K562 (cell line): ENCODE data around the gene RPL15. TPM values are rescaled to one million over a fixed set of nuclear protein-coding genes. Genes with fewer than 3 reads are reported as not detected.

ENCODE experiments used
- ATAC-seq: fragments of 200-7000 bp; cut with Tn5 transposase; 3 replicates; pipeline ENCODE4 v1.9.1; 2020; ENCODE audit warnings: moderate library complexity
- BruUV-seq: library from RNA; stranded (reverse); fragments of 400-500 nt; replicated peaks from 2 replicates; lab custom pipeline; 2021; lab: Mats Ljungman, UMichigan
- CTCF ChIA-PET: fragments of 300-600 bp; formaldehyde crosslinking; extraction: SDS; loops from one replicate; lab custom pipeline; 2021; ENCODE audit warnings: low intra/inter-chr PET ratio; lab: Yijun Ruan, JAX
- POLR2A ChIA-PET: fragments of 300-600, 350-650 bp; sonication (Branson Sonifier 250); formaldehyde crosslinking; extraction: SDS; loops from one replicate; lab custom pipeline; 2021; ENCODE audit warnings: antibody characterized with exemption, inconsistent platforms; lab: Yijun Ruan, JAX
- DNase-seq, 4 experiments: peaks; one replicate each; pipeline versions ENCODE4 v3.0.0 to v3.0.0-alpha.2; 2011 to 2018; ENCODE audit warnings: low spot score in 3 of 4, mixed read lengths in 3 of 4; ENCODE audit errors: extremely low read depth in 1 of 4
- FAIRE-seq: peaks from 2 replicates; lab custom pipeline; 2011; peaks lifted over from hg19 to GRCh38; lab: Jason Lieb, UNC
- H2AFZ ChIP-seq: 2 replicates; pipeline ENCODE4 v1.6.0; 2011; ENCODE audit warnings: low read depth, low read length, control low read depth, inconsistent platforms
- H3K27ac ChIP-seq: fragments of 200-600 bp; 3 replicates; pipeline ENCODE4 v1.8.0; 2011; ENCODE audit warnings: low read depth, mild to moderate bottlenecking, control low read depth, inconsistent platforms, low read length, moderate library complexity, mixed read lengths; ENCODE audit errors: extremely low read depth
- H3K27me3 ChIP-seq, 2 experiments: fragments of 300-600 bp in 1 of 2; 2 replicates in 1 of 2; 3 replicates in 1 of 2; pipeline versions ENCODE4 v1.6.0 to v1.8.0; 2011; ENCODE audit warnings: inconsistent platforms in 2 of 2, low read length in 2 of 2, mild to moderate bottlenecking in 1 of 2, mixed read lengths in 1 of 2, moderate library complexity in 1 of 2; ENCODE audit not compliant: control insufficient read depth in 2 of 2, insufficient read depth in 2 of 2
- H3K36me3 ChIP-seq: fragments of 300-600 bp; 3 replicates; pipeline ENCODE4 v1.8.0; 2011; ENCODE audit warnings: mild to moderate bottlenecking, low read length, inconsistent platforms; ENCODE audit not compliant: control insufficient read depth, insufficient read depth
- H3K4me1 ChIP-seq, 2 experiments: fragments of 200-600 bp in 1 of 2; replicated peaks in 1 of 2; 2 replicates in 1 of 2; 3 replicates in 1 of 2; pipeline versions ENCODE4 v1.5.1 to v1.8.0; 2011; ENCODE audit warnings: inconsistent platforms in 2 of 2, low read length in 2 of 2, mild to moderate bottlenecking in 1 of 2, mixed read lengths in 1 of 2, moderate library complexity in 1 of 2; ENCODE audit not compliant: control insufficient read depth in 2 of 2, insufficient read depth in 2 of 2
- H3K4me2 ChIP-seq: 2 replicates; pipeline ENCODE4 v1.6.1; 2011; ENCODE audit warnings: low read length, control low read depth, inconsistent platforms, mixed read lengths; ENCODE audit not compliant: insufficient read depth
- H3K4me3 ChIP-seq: fragments of 200-600 bp; sonication (generic), shearing (Covaris generic); 2 replicates; pipeline ENCODE4 v1.5.1; 2016; ENCODE audit warnings: control low read depth, inconsistent platforms
- H3K79me2 ChIP-seq: fragments of 200-600 bp; 3 replicates; pipeline ENCODE4 v1.8.0; 2011; ENCODE audit warnings: low read length, inconsistent platforms; ENCODE audit not compliant: control insufficient read depth, insufficient read depth
- H3K9ac ChIP-seq, 2 experiments: 2 replicates each; pipeline versions ENCODE4 v1.6.0 to v1.6.1; 2011; ENCODE audit warnings: low read depth in 2 of 2, low read length in 2 of 2, control low read depth in 1 of 2, inconsistent platforms in 1 of 2, mild to moderate bottlenecking in 1 of 2, mixed read lengths in 1 of 2; ENCODE audit not compliant: insufficient read depth in 1 of 2
- H3K9me1 ChIP-seq: one replicate; pipeline ENCODE4 v1.6.0; 2011; ENCODE audit warnings: inconsistent platforms, mild to moderate bottlenecking, low read length, moderate library complexity; ENCODE audit not compliant: control insufficient read depth, insufficient read depth
- H3K9me3 ChIP-seq: replicated peaks from 2 replicates; pipeline ENCODE4 v1.5.1; 2011; ENCODE audit warnings: low read depth, low read length, inconsistent platforms; ENCODE audit not compliant: control insufficient read depth, insufficient read depth
- H4K20me1 ChIP-seq: replicated peaks from 2 replicates; pipeline ENCODE4 v1.6.1; 2011; ENCODE audit warnings: low read length, inconsistent platforms, mixed read lengths; ENCODE audit not compliant: control insufficient read depth, insufficient read depth
- C11orf30 ChIP-seq: fragments of 450-650 bp; IDR thresholded peaks from 2 replicates; pipeline ENCODE4 v1.6.1; 2016; ENCODE audit warnings: low read depth, mild to moderate bottlenecking
- ETV6 ChIP-seq, 3 experiments: fragments of 150-350 bp in 1 of 3; sonication (generic) in 1 of 3; formaldehyde crosslinking in 1 of 3; IDR thresholded peaks; 2 replicates each; pipeline versions ENCODE4 v1.6.1 to v1.8.0; 2014 to 2022; ENCODE audit warnings: borderline replicate concordance in 2 of 3, low read depth in 2 of 3, antibody characterized with exemption in 1 of 3, low read length in 1 of 3, mild to moderate bottlenecking in 1 of 3, missing genetic modification reagents in 1 of 3
- HLTF ChIP-seq: fragments of 450-650 bp; IDR thresholded peaks from 2 replicates; pipeline ENCODE4 v1.6.1; 2016
- JUN ChIP-seq, 2 experiments: sonication (generic) in 1 of 2; formaldehyde crosslinking in 1 of 2; IDR thresholded peaks; 2 replicates each; pipeline versions ENCODE4 v1.6.1 to v1.8.0; 2012 to 2022; ENCODE audit warnings: borderline replicate concordance in 2 of 2, mild to moderate bottlenecking in 2 of 2, improper control_type of control experiment in 1 of 2, low read depth in 1 of 2, low read length in 1 of 2, missing genetic modification reagents in 1 of 2
- MAFF ChIP-seq: IDR thresholded peaks from 2 replicates; pipeline ENCODE4 v1.6.1; 2012; ENCODE audit warnings: low read length, improper control_type of control experiment
- MAFG ChIP-seq: fragments of 450-650 bp; conservative IDR thresholded peaks from 2 replicates; pipeline ENCODE4 v1.6.1; 2016; ENCODE audit warnings: missing genetic modification characterization, missing compliant biosample characterization
- MAFK ChIP-seq: IDR thresholded peaks from 2 replicates; pipeline ENCODE4 v1.6.1; 2011; ENCODE audit warnings: low read length, improper control_type of control experiment
- POLR3A ChIP-seq: IDR thresholded peaks from 2 replicates; pipeline ENCODE4 v1.6.1; 2011; ENCODE audit warnings: borderline replicate concordance, mild to moderate bottlenecking, moderate library complexity; ENCODE audit not compliant: insufficient read length, insufficient read depth; ENCODE audit errors: extremely low read depth
- UBTF ChIP-seq, 2 experiments: IDR thresholded peaks; 2 replicates each; pipeline ENCODE4 v1.6.1; 2012; ENCODE audit warnings: improper control_type of control experiment in 2 of 2, low read depth in 2 of 2, low read length in 2 of 2, borderline replicate concordance in 1 of 2
- ZFP1 ChIP-seq: fragments of 450-650 bp; formaldehyde crosslinking; IDR thresholded peaks from 2 replicates; pipeline ENCODE4 v1.4.0; 2020; ENCODE audit warnings: mild to moderate bottlenecking, mixed read lengths
- ZNF316 ChIP-seq: fragments of 450-650 bp; IDR thresholded peaks from 2 replicates; pipeline ENCODE4 v1.6.1; 2016
- WGBS: fragments of 100-300 bp; shearing (Covaris generic); methylation state at CpG from one replicate; pipeline ENCODE4 v1.1.6; 2016; ENCODE audit warnings: low coverage, mixed read lengths; ENCODE audit not compliant: insufficient coverage; ENCODE audit errors: missing lambda C conversion rate; 5-methylcytosine and 5-hydroxymethylcytosine counted together
- in situ Hi-C: fragments of 300-500 bp; cut with MboI; formaldehyde crosslinking; loops from 4 replicates; pipeline ENCODE4 v1.15.0; 2018; ENCODE audit warnings: inconsistent platforms, mixed read lengths
- intact Hi-C: fragments of 100-400 bp; cut with micrococcal nuclease; formaldehyde crosslinking; loops from 2 replicates; pipeline ENCODE4 v1.14.2; 2022
- polyA plus RNA-seq, 8 experiments: library from polyadenylated mRNA; depleted of rRNA in 4 of 8; stranded (reverse) in 5 of 8; unstranded in 3 of 8; fragments of >200 nt; fragmentation: Nextera tagmentation in 2 of 8; fragmentation: Illumina TruSeq in 1 of 8; extraction: Ambion mirVana in 2 of 8; extraction: Trizol in 1 of 8; gene quantifications; 2 replicates each; pipeline versions ENCODE4 v1.2.1 to v1.2.3, GENCODE V29; 2011 to 2014; ENCODE audit warnings: inconsistent platforms in 1 of 8, missing spikeins in 1 of 8
- total RNA-seq, 7 experiments: library from RNA; depleted of rRNA in 6 of 7; stranded (reverse); fragments of >200 nt in 6 of 7; fragmentation: Illumina TruSeq in 2 of 7; extraction: Trizol in 2 of 7; gene quantifications; 2 replicates each; pipeline versions ENCODE4 v1.2.1 to v1.2.3, GENCODE V29; 2011 to 2021; ENCODE audit warnings: low replicate concordance in 1 of 7
- TF ChIP-seq, protein P1 (sequence below): sonication (generic); formaldehyde crosslinking; IDR thresholded peaks from 2 replicates; pipeline ENCODE4 v1.9.0; 2022; ENCODE audit warnings: mild to moderate bottlenecking, missing genetic modification reagents

RPL15 gene
- total and polyA plus RNA-seq, 9 of the 15 experiments (the other 6 are each of a cell fraction or from before 2014, with no cell fraction given): 2,393 to 8,850 (median 3,928) TPM

DNA sequence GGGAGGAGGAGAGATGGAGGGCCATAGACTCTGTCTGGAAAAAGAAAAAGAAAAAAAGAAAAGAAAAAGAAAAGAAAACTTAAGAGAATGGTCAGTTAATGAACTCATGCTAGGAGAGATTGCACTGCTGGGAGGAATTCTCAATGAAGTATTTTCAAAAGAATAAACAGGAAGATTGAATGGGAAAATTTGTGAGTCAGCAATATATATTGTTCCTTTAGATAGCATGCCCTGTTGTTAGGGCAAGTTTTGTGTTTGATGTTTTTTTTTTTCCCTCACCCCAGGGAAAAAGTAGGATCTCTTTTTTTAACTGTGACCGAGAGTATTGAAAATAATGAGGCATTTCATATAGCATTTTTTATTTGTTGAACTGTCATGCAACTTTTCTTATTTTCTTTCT, 20.4 kb downstream of the RPL15 start:
- Histone ChIP-seq H3K4me3 (no peak overlapping the region), H3K79me2 (no peaks in the 10 kb centered on the region), H3K4me2 (no peak overlapping the region), H3K9me3 (no peaks in the 10 kb centered on the region), H3K27me3 (no peaks in the 10 kb centered on the region), H2AFZ (no peak overlapping the region), H4K20me1 (no peaks in the 10 kb centered on the region), H3K36me3 (no peaks in the 10 kb centered on the region), H3K27ac (no peak overlapping the region), H3K9ac (no peak overlapping the region), H3K9me1 (no peaks in the 10 kb centered on the region), H3K4me1 (peaks cover 7 to 18% of the 10 kb centered on the region in 2 experiments; a peak in 4 of 5 replicates)
- CTCF ChIA-PET: no interaction called here
- DNase-seq: no peak
- BruUV-seq: no TSS peak
- no peak for FAIRE-seq
- WGBS: 80% methylated on average over 1 of the region's 1 CpG
- intact Hi-C loops (no loop called here), in situ Hi-C loops (no loop called here)
- TF ChIP-seq MAFF: peak; percentile 78
- peak; percentile 91 for TF ChIP-seq C11orf30
- TF ChIP-seq POLR3A: no peak
- no peak for TF ChIP-seq ETV6 (IDR thresholded peaks at IDR 0.05; ENCODE audit: borderline replicate concordance in 1 of 2, low read depth in 2 of 2, low read length in 1 of 2)
- TF ChIP-seq ETV6 (CRISPR knock-in tag; IDR thresholded peaks at IDR 0.05; ENCODE audit: borderline replicate concordance): no peak
- peak; percentile 85 for TF ChIP-seq MAFG (tag)
- peak; percentile 65; the same call in 1 of the 2 replicates for TF ChIP-seq MAFK
- TF ChIP-seq JUN (IDR thresholded peaks at IDR 0.05; ENCODE audit: borderline replicate concordance, low read depth, low read length): no peak
- no peak for TF ChIP-seq JUN (CRISPR knock-in tag; IDR thresholded peaks at IDR 0.05; ENCODE audit: borderline replicate concordance)
- TF ChIP-seq, protein P1, sequence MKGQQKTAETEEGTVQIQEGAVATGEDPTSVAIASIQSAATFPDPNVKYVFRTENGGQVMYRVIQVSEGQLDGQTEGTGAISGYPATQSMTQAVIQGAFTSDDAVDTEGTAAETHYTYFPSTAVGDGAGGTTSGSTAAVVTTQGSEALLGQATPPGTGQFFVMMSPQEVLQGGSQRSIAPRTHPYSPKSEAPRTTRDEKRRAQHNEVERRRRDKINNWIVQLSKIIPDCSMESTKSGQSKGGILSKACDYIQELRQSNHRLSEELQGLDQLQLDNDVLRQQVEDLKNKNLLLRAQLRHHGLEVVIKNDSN (CRISPR knock-in tag): no peak
- TF ChIP-seq HLTF: no peak
- TF ChIP-seq UBTF (IDR thresholded peaks at IDR 0.05; ENCODE audit: borderline replicate concordance in 1 of 2, low read depth in 2 of 2, low read length in 2 of 2): no peak
- peak; percentile 97 for TF ChIP-seq ZNF316
- TF ChIP-seq ZFP1: no peak
- POLR2A ChIA-PET: interaction anchor here (0.7 to 11.6 kb wide), 4 partner anchors 10 to 18 kb away, joined by 3 to 165 read pairs (median 3); partner anchors contain the start of genes NKIRAS1 and RPL15
- ATAC-seq: no peak
